Activated CD8-positive, alpha-beta T cell treated with anti-CD3 and anti-CD28 coated beads for 36 hours (primary cell): ENCODE measurements around the gene LGR6. TPM values are rescaled to one million over a fixed set of nuclear protein-coding genes. Genes with fewer than 3 reads are reported as not detected.

ENCODE experiments used
- ATAC-seq: fragments of 200-7000 bp; cut with Tn5 transposase; one replicate; pipeline ENCODE4 v1.10.0; 2021; ENCODE audit warnings: mild to moderate bottlenecking, moderate library complexity
- CTCF ChIA-PET: fragments of 350-600 bp; sonication (Branson Sonifier 250); formaldehyde crosslinking; loops from one replicate; lab custom pipeline; 2021; ENCODE audit warnings: antibody characterized with exemption; lab: Charles Lee
- POLR2A ChIA-PET: fragments of 350-600 bp; sonication (Branson Sonifier 250); formaldehyde crosslinking; loops from one replicate; lab custom pipeline; 2021; ENCODE audit warnings: antibody characterized with exemption; lab: Charles Lee
- DNase-seq: peaks from one replicate; pipeline ENCODE4 v3.0.0-alpha.2; 2020
- H3K27ac Mint-ChIP-seq: one replicate; pipeline ENCODE4 v1.8.0; 2021; ENCODE audit warnings: mild to moderate bottlenecking, mixed read lengths
- H3K27me3 Mint-ChIP-seq: one replicate; pipeline ENCODE4 v1.8.0; 2021; ENCODE audit warnings: mixed read lengths
- H3K36me3 Mint-ChIP-seq: one replicate; pipeline ENCODE4 v1.8.0; 2021; ENCODE audit warnings: low read depth, mixed read lengths
- H3K4me1 Mint-ChIP-seq: one replicate; pipeline ENCODE4 v1.8.0; 2021; ENCODE audit warnings: low read depth, mixed read lengths
- H3K4me3 Mint-ChIP-seq: one replicate; pipeline ENCODE4 v1.8.0; 2021; ENCODE audit warnings: mild to moderate bottlenecking, moderate library complexity, mixed read lengths
- H3K9me3 Mint-ChIP-seq: one replicate; pipeline ENCODE4 v1.8.0; 2021; ENCODE audit warnings: mixed read lengths
- intact Hi-C: fragments of 100-400 bp; cut with micrococcal nuclease; formaldehyde crosslinking; loops from one replicate; pipeline ENCODE4 v1.10.0; 2022
- total RNA-seq, 2 experiments: library from RNA; stranded (reverse); gene quantifications; one replicate each; pipeline ENCODE4 v1.2.3, GENCODE V29; 2021
- TF ChIP-seq, protein P1 (sequence below): fragments of 200-600 bp; IDR thresholded peaks from one replicate; pipeline ENCODE4 v1.8.0; 2022; ENCODE audit warnings: antibody characterized with exemption, mild to moderate bottlenecking

LGR6 gene
- total RNA-seq, 2 experiments from 2014 or later, result 0.34 TPM

DNA sequence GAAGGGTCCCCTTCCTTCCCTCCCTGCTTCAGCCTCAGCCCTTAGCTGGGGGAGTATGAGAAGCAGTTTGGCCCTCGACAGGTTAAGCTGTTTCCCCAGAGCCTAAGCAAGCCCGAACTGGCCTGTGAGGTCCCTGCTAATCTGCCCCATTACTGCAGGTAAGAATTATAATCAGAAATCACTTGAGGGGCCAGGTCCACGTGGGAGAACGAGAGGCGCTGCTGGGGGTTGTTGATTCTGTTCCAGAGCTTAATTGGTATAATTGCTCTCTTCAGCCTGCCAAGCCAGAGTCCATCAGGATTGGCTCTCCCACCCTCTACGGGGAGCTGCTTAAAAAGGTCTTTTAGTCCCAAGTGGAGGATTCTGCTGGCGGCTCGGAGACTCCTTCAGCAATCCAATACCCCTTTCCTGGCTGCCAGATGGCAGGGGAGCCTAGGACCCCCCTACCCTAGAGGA lies 77.3 kb downstream of the LGR6 start:
- no peak overlapping the region for H3K4me3 Mint-ChIP-seq
- no peaks in the 10 kb centered on the region for H3K9me3 Mint-ChIP-seq
- intact Hi-C loops, result no loop called here
- H3K27me3 Mint-ChIP-seq, result peaks cover 10% of the 10 kb centered on the region
- no peak for DNase-seq
- TF ChIP-seq, protein P1, sequence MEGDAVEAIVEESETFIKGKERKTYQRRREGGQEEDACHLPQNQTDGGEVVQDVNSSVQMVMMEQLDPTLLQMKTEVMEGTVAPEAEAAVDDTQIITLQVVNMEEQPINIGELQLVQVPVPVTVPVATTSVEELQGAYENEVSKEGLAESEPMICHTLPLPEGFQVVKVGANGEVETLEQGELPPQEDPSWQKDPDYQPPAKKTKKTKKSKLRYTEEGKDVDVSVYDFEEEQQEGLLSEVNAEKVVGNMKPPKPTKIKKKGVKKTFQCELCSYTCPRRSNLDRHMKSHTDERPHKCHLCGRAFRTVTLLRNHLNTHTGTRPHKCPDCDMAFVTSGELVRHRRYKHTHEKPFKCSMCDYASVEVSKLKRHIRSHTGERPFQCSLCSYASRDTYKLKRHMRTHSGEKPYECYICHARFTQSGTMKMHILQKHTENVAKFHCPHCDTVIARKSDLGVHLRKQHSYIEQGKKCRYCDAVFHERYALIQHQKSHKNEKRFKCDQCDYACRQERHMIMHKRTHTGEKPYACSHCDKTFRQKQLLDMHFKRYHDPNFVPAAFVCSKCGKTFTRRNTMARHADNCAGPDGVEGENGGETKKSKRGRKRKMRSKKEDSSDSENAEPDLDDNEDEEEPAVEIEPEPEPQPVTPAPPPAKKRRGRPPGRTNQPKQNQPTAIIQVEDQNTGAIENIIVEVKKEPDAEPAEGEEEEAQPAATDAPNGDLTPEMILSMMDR, result no peak
- ChIA-PET CTCF (interaction anchor here (1.0 to 7.7 kb wide), 2 partner anchors 44 to 81 kb away, joined by 3 to 94 read pairs; no protein-coding TSS in a partner anchor), POLR2A (no interaction called here)
- H3K4me1 Mint-ChIP-seq, result no peaks in the 10 kb centered on the region
- no peaks in the 10 kb centered on the region for H3K36me3 Mint-ChIP-seq
- H3K27ac Mint-ChIP-seq, result no peak overlapping the region
- ATAC-seq, result no peak

DNA sequence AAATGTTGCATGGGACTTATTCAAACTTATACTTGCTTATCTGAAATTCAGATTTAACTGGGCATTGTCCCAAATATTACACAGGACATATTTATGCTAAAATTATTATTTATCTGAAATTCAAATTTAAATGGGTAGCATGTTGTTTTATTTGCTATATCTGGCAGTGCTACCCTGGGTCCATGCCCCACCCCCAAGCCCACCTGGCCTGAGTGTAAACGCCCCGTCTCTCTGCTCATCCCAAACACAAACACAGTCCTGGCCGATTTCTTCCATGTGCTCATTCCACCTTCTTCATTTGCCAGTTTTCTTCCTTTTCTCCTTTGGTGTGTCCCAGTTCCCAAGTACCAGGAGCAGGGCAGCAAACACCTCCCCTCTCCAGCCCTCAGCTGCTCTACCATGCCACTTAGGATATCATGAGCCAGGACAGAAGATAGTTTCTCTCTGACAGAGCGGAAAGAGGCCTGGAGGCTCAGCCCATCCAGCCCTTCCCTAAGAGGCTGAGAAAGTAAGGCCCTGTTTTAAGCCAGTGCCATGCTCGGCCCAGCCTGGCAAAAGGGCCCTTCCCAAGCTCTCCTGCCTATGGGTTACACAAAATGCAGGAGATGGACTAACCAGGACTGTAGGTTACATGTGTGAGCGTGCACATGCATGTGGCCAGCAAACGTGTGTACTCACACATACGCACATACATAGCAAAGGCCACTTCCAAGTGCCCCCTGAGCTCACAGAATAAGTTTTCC lies 78.7 kb downstream of the LGR6 start:
- POLR2A ChIA-PET, result no interaction called here
- no peak for DNase-seq
- TF ChIP-seq, protein P1, result no peak
- no peaks in the 10 kb centered on the region for H3K36me3 Mint-ChIP-seq
- H3K27ac Mint-ChIP-seq, result no peak overlapping the region
- intact Hi-C loops, result no loop called here
- peaks cover 1% of the 10 kb centered on the region for H3K27me3 Mint-ChIP-seq
- no peak overlapping the region for H3K4me3 Mint-ChIP-seq
- CTCF ChIA-PET, result interaction anchor here (1.3 to 7.7 kb wide), 2 partner anchors 42 to 58 kb away, joined by 3 to 94 read pairs; no protein-coding TSS in a partner anchor
- no peaks in the 10 kb centered on the region for H3K9me3 Mint-ChIP-seq
- ATAC-seq, result no peak
- H3K4me1 Mint-ChIP-seq, result no peaks in the 10 kb centered on the region

DNA sequence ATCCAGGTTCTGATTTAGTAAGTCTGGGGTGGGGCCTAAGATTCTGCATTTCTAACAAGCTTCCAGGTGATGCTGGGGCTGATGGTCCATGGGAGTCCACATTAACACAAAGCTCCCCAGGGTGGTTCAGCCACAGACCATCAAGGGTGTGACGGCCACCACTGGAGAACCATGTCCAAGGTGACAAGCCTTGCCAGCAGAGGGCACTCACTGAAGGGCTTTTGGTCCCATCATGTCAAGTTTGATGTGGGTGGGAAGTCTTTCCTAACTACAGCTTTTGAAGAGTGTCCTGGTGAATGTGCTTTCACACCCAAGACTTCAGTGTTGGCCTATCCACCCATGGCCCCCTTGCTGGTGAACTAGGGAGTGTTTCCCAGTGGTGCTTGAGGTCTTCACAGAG lies 81.0 kb downstream of the LGR6 start:
- ChIA-PET POLR2A (no interaction called here), CTCF (interaction anchor here (0.6 to 7.7 kb wide), 25 partner anchors 8 to 445 kb away, joined by 3 to 94 read pairs (median 4); partner anchors contain the start of gene LGR6)
- ATAC-seq (peak; percentile 55), DNase-seq (peak; percentile 76)
- H3K27ac Mint-ChIP-seq, result no peak overlapping the region
- TF ChIP-seq, protein P1, result peak; percentile 58
- H3K4me1 Mint-ChIP-seq, result no peaks in the 10 kb centered on the region
- intact Hi-C loops, result loop anchor here (2.0 kb wide), 1 partner anchor 40 kb away; no protein-coding TSS in a partner anchor
- H3K36me3 Mint-ChIP-seq, result no peaks in the 10 kb centered on the region
- peaks cover 2% of the 10 kb centered on the region for H3K27me3 Mint-ChIP-seq
- no peaks in the 10 kb centered on the region for H3K9me3 Mint-ChIP-seq
- H3K4me3 Mint-ChIP-seq, result no peak overlapping the region

DNA sequence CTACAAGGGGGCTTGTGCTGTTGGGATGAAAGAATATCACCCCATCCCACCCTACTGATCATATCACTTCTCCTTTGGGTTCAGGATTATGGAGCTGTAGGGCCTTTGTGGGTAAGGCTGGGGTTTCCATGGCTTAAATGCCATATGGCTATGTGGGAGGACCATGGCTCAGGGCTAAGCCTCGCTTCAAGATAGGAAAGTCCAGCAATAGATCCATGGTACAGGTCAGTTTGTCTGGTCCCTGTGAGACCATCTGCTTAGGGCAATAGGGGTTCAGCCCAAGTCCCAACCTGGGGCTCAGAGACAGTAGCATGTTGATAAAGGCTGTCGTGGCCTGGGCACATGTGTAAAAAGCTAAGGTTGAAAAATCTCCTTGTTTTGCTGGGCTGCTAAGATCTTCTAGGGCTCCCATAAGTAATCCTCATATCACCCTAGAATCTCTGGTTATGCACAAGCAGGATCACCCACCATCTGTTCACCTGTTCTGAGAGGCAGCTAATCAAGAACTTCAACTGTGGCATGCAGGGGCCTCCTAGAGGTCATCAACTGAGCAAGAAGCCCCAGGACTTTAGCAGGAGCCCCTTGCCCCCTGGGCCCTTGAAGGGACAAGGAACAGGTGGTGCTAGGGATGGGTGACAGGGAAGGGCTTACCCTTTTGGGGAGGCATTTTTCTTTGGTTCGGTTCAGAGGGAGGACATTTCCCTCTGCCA lies 81.6 kb downstream of the LGR6 start:
- TF ChIP-seq, protein P1, result no peak
- H3K27me3 Mint-ChIP-seq, result peaks cover 2% of the 10 kb centered on the region
- intact Hi-C loops, result loop anchor here (2.0 kb wide), 1 partner anchor 40 kb away; no protein-coding TSS in a partner anchor
- no peak overlapping the region for H3K27ac Mint-ChIP-seq
- ATAC-seq (no peak), DNase-seq (no peak)
- H3K36me3 Mint-ChIP-seq, result no peaks in the 10 kb centered on the region
- ChIA-PET POLR2A (interaction anchor here (0.6 kb wide), 1 partner anchor 708 kb away, joined by 3 read pairs; no protein-coding TSS in a partner anchor), CTCF (interaction anchor here (0.6 to 7.7 kb wide), 15 partner anchors 7 to 90 kb away, joined by 3 to 94 read pairs (median 5); partner anchors contain the start of gene LGR6)
- no peaks in the 10 kb centered on the region for H3K9me3 Mint-ChIP-seq
- H3K4me3 Mint-ChIP-seq, result no peak overlapping the region
- H3K4me1 Mint-ChIP-seq, result no peaks in the 10 kb centered on the region
